IMR-90 (cell line): ENCODE data around the gene SETD2. TPM values are rescaled to one million over a fixed set of nuclear protein-coding genes. Genes with fewer than 3 reads are reported as not detected.

Source experiments
- ATAC-seq: fragments of 200-7000 bp; cut with Tn5 transposase; 2 replicates; pipeline ENCODE4 v1.9.1; 2020; ENCODE audit warnings: low read depth, mild to moderate bottlenecking, moderate library complexity
- BruUV-seq: library from RNA; stranded (reverse); fragments of 400-500 nt; replicated peaks from 2 replicates; lab custom pipeline; 2021; lab: Mats Ljungman, UMichigan
- CTCF ChIA-PET: fragments of 300-600 bp; formaldehyde crosslinking; extraction: SDS; loops from one replicate; lab custom pipeline; 2021; ENCODE audit warnings: antibody characterized with exemption; lab: Yijun Ruan, JAX
- POLR2A ChIA-PET: fragments of 300-600 bp; sonication (Branson Sonifier 250); formaldehyde crosslinking; loops from one replicate; lab custom pipeline; 2022; ENCODE audit warnings: antibody characterized with exemption; ENCODE audit not compliant: unreplicated experiment; lab: Charles Lee
- DNase-seq: peaks from one replicate; pipeline ENCODE4 v3.0.0; 2013
- H2AFZ ChIP-seq: replicated peaks from 2 replicates; pipeline ENCODE3; 2013; ENCODE audit warnings: low read length, mild to moderate bottlenecking; ENCODE audit not compliant: poor library complexity
- H2AK5ac ChIP-seq: 2 replicates; pipeline ENCODE4 v1.6.1; 2013; ENCODE audit warnings: low read depth, low read length, inconsistent platforms
- H2AK9ac ChIP-seq: replicated peaks from 2 replicates; pipeline ENCODE3; 2013; ENCODE audit warnings: mild to moderate bottlenecking, low read depth, low read length, moderate library complexity; ENCODE audit not compliant: poor library complexity
- H2BK120ac ChIP-seq: 2 replicates; pipeline ENCODE4 v1.6.1; 2013; ENCODE audit warnings: low read depth, low read length, inconsistent platforms
- H2BK15ac ChIP-seq: 3 replicates; pipeline ENCODE4 v1.6.1; 2013; ENCODE audit warnings: low read depth, low read length, inconsistent platforms
- H2BK20ac ChIP-seq: 2 replicates; pipeline ENCODE4 v1.6.1; 2013; ENCODE audit warnings: low read depth, mild to moderate bottlenecking, inconsistent platforms, low read length, moderate library complexity
- H2BK5ac ChIP-seq: 2 replicates; pipeline ENCODE4 v1.6.1; 2013; ENCODE audit warnings: mild to moderate bottlenecking, low read depth, low read length, inconsistent platforms; ENCODE audit not compliant: poor library complexity, severe bottlenecking
- H3K14ac ChIP-seq: replicated peaks from 2 replicates; pipeline ENCODE4 v1.6.1; 2013; ENCODE audit warnings: low read depth, low read length, inconsistent platforms
- H3K18ac ChIP-seq: 2 replicates; pipeline ENCODE4 v1.6.1; 2013; ENCODE audit warnings: low read depth, low read length, control low read depth
- H3K23ac ChIP-seq: 2 replicates; pipeline ENCODE4 v1.6.1; 2013; ENCODE audit warnings: low read depth, low read length, inconsistent platforms
- H3K27ac ChIP-seq: 2 replicates; pipeline ENCODE4 v1.5.1; 2013; ENCODE audit warnings: mild to moderate bottlenecking, control low read depth, low read length; ENCODE audit not compliant: insufficient read depth
- H3K27me3 ChIP-seq: 2 replicates; pipeline ENCODE4 v1.6.1; 2013; ENCODE audit warnings: low read length; ENCODE audit not compliant: control insufficient read depth, insufficient read depth
- H3K36me3 ChIP-seq: 2 replicates; pipeline ENCODE4 v1.6.1; 2013; ENCODE audit warnings: low read length, mixed read lengths; ENCODE audit not compliant: control insufficient read depth, insufficient read depth
- H3K4ac ChIP-seq: 2 replicates; pipeline ENCODE4 v1.6.1; 2013; ENCODE audit warnings: low read depth, low read length, inconsistent platforms
- H3K4me1 ChIP-seq: 2 replicates; pipeline ENCODE4 v1.6.1; 2013; ENCODE audit warnings: low read length, mixed read lengths; ENCODE audit not compliant: control insufficient read depth, insufficient read depth
- H3K4me2 ChIP-seq: 2 replicates; pipeline ENCODE4 v1.6.1; 2013; ENCODE audit warnings: low read depth, mild to moderate bottlenecking, control low read depth, low read length, moderate library complexity
- H3K4me3 ChIP-seq: 2 replicates; pipeline ENCODE4 v1.5.1; 2013; ENCODE audit warnings: low read depth, mild to moderate bottlenecking, control low read depth, low read length, moderate library complexity; ENCODE audit not compliant: insufficient read depth
- H3K56ac ChIP-seq: 2 replicates; pipeline ENCODE4 v1.6.1; 2013; ENCODE audit warnings: low read length, inconsistent platforms; ENCODE audit not compliant: insufficient read depth; ENCODE audit errors: extremely low read depth
- H3K79me1 ChIP-seq, 2 experiments: 2 replicates each; pipeline ENCODE4 v1.6.1; 2013; ENCODE audit warnings: low read length in 2 of 2, inconsistent platforms in 1 of 2, low read depth in 1 of 2
- H3K9ac ChIP-seq: 2 replicates; pipeline ENCODE4 v1.6.1; 2013; ENCODE audit warnings: low read depth, low read length, control low read depth
- H3K9me1 ChIP-seq: 2 replicates; pipeline ENCODE4 v1.6.1; 2013; ENCODE audit warnings: low read length, inconsistent platforms; ENCODE audit not compliant: insufficient read depth
- H3K9me3 ChIP-seq: 2 replicates; pipeline ENCODE4 v1.6.1; 2013; ENCODE audit warnings: low read length; ENCODE audit not compliant: control insufficient read depth, insufficient read depth
- H4K20me1 ChIP-seq: 2 replicates; pipeline ENCODE4 v1.6.1; 2013; ENCODE audit warnings: low read length, inconsistent platforms; ENCODE audit not compliant: insufficient read depth
- H4K5ac ChIP-seq: 2 replicates; pipeline ENCODE4 v1.6.1; 2013; ENCODE audit warnings: mild to moderate bottlenecking, low read depth, low read length, control low read depth
- H4K8ac ChIP-seq, 2 experiments: 2 replicates each; pipeline ENCODE4 v1.6.1; 2013; ENCODE audit warnings: low read depth in 2 of 2, low read length in 2 of 2, control low read depth in 1 of 2, inconsistent platforms in 1 of 2
- H4K91ac ChIP-seq: 2 replicates; pipeline ENCODE4 v1.6.1; 2013; ENCODE audit warnings: low read depth, low read length, inconsistent platforms; ENCODE audit not compliant: insufficient read depth
- CEBPB ChIP-seq: IDR thresholded peaks from 2 replicates; pipeline ENCODE4 v1.6.1; 2012; ENCODE audit warnings: low read depth, low read length, improper control_type of control experiment
- CHD1 ChIP-seq: IDR thresholded peaks from 2 replicates; pipeline ENCODE4 v1.6.1; 2012; ENCODE audit warnings: low read depth, low read length, improper control_type of control experiment
- CTCF ChIP-seq: conservative IDR thresholded peaks from 2 replicates; pipeline ENCODE4 v1.5.1; 2012; ENCODE audit warnings: mild to moderate bottlenecking, low read depth, low read length, improper control_type of control experiment
- FOS ChIP-seq: fragments of 150-350 bp; IDR thresholded peaks from 2 replicates; pipeline ENCODE4 v1.6.1; 2016; ENCODE audit warnings: low read depth, low read length
- MAFK ChIP-seq: IDR thresholded peaks from 2 replicates; pipeline ENCODE4 v1.6.1; 2012; ENCODE audit warnings: low read depth, low read length, improper control_type of control experiment
- MAZ ChIP-seq: IDR thresholded peaks from 2 replicates; pipeline ENCODE4 v1.6.1; 2012; ENCODE audit warnings: low read depth, mild to moderate bottlenecking, low read length, improper control_type of control experiment, moderate library complexity, borderline replicate concordance
- MXI1 ChIP-seq: IDR thresholded peaks from 2 replicates; pipeline ENCODE4 v1.6.1; 2012; ENCODE audit warnings: low read depth, mild to moderate bottlenecking, low read length, moderate library complexity, borderline replicate concordance
- NFE2L2 ChIP-seq: fragments of 150-350 bp; IDR thresholded peaks from 2 replicates; pipeline ENCODE4 v1.6.1; 2016; ENCODE audit warnings: low read depth, mild to moderate bottlenecking, low read length
- POLR2A ChIP-seq: IDR thresholded peaks from 2 replicates; pipeline ENCODE4 v1.6.1; 2012; ENCODE audit warnings: mild to moderate bottlenecking, low read depth, low read length
- RAD21 ChIP-seq: IDR thresholded peaks from 2 replicates; pipeline ENCODE4 v1.6.1; 2012; ENCODE audit warnings: low read length, improper control_type of control experiment
- RCOR1 ChIP-seq: IDR thresholded peaks from 2 replicates; pipeline ENCODE4 v1.6.1; 2012; ENCODE audit warnings: mild to moderate bottlenecking, low read length, improper control_type of control experiment; ENCODE audit not compliant: insufficient replicate concordance
- RFX5 ChIP-seq: IDR thresholded peaks from 2 replicates; pipeline ENCODE4 v1.8.0; 2012; ENCODE audit warnings: low read depth, mild to moderate bottlenecking, low read length, moderate library complexity
- SMC3 ChIP-seq: fragments of 150-350 bp; IDR thresholded peaks from 2 replicates; pipeline ENCODE4 v1.6.1; 2016; ENCODE audit warnings: low read depth, mild to moderate bottlenecking, antibody characterized with exemption, low read length, moderate library complexity
- WGBS, 2 experiments: methylation state at CpG; one replicate each; pipeline versions ENCODE4 v1.1.5 to v1.1.7; 2013; ENCODE audit warnings: missing lambda C conversion rate in 2 of 2; ENCODE audit not compliant: insufficient read length in 1 of 2; ENCODE audit errors: extremely low coverage in 2 of 2; 5-methylcytosine and 5-hydroxymethylcytosine counted together
- dilution Hi-C: fragments of 300-500 bp; cut with HindIII; formaldehyde crosslinking; loops from one replicate; pipeline ENCODE4 v1.14.3; 2018; ENCODE audit warnings: low sequenced_read_pairs; ENCODE audit not compliant: unreplicated experiment
- in situ Hi-C: fragments of 300-500 bp; cut with MboI; formaldehyde crosslinking; loops from 3 replicates; pipeline ENCODE4 v1.14.3; 2019; ENCODE audit warnings: low sequenced_read_pairs, inconsistent platforms, mixed read lengths
- intact Hi-C: fragments of 100-400 bp; cut with micrococcal nuclease; formaldehyde crosslinking; loops from 2 replicates; pipeline ENCODE4 v1.10.0; 2022
- polyA plus RNA-seq, 3 experiments: library from polyadenylated mRNA; depleted of rRNA; stranded (reverse); fragments of >200 nt; gene quantifications; 2 replicates each; pipeline ENCODE4 v1.2.3, GENCODE V29; 2012; ENCODE audit warnings: low replicate concordance in 1 of 3
- total RNA-seq: library from RNA; depleted of rRNA; stranded (reverse); fragments of >200 nt; gene quantifications from 2 replicates; pipeline ENCODE4 v1.2.3, GENCODE V29; 2012
- TF ChIP-seq, protein P1 (sequence below): fragments of 150-350 bp; IDR thresholded peaks from 2 replicates; pipeline ENCODE4 v1.6.1; 2016; ENCODE audit warnings: low read depth, mild to moderate bottlenecking, low read length, moderate library complexity, borderline replicate concordance

The SETD2 gene
- total and polyA plus RNA-seq, 2 of the 4 experiments (the other 2 are of a cell fraction) = 18.3 to 20.1 TPM

- DNase-seq (peak; percentile 19), ATAC-seq (no peak)
- Histone ChIP-seq H4K91ac (no peak overlapping the region), H3K4me1 (peaks cover 3% of the 10 kb centered on the region; the same call in 1 of the 2 replicates), H3K4ac (no peak overlapping the region), H2AK9ac (no peak overlapping the region), H2BK120ac (no peak overlapping the region), H3K56ac (no peak overlapping the region), H2BK20ac (no peak overlapping the region), H3K4me2 (no peak overlapping the region), H3K9ac (no peak overlapping the region), H3K4me3 (no peak overlapping the region), H2AK5ac (no peak overlapping the region), H3K23ac (no peak overlapping the region), H3K14ac (no peak overlapping the region), H2BK15ac (no peak overlapping the region), H3K27ac (no peak overlapping the region), H3K9me1 (peaks cover 7% of the 10 kb centered on the region), H2AFZ (no peak overlapping the region), H3K18ac (no peak overlapping the region), H4K8ac (no peak overlapping the region), H3K36me3 (peaks cover 14% of the 10 kb centered on the region), H3K27me3 (no peaks in the 10 kb centered on the region), H4K5ac (no peak overlapping the region), H4K20me1 (0 out of 2 replicates have a peak, but pooled peaks cover 3% of the 10 kb centered on the region), H3K79me1 (peaks cover 35 to 48% of the 10 kb centered on the region in 2 experiments), H3K9me3 (no peaks in the 10 kb centered on the region), H2BK5ac (no peak overlapping the region)
- POLR2A ChIA-PET = no interaction called here
- TSS peak; percentile 21 for BruUV-seq
- CTCF ChIA-PET = no interaction called here
- 100% methylated on average over 2 of the region's 3 CpGs; no CpG with 5 or more reads in 1 of the 2 experiments for WGBS, 2 experiments
- in situ Hi-C loops (no loop called here), dilution Hi-C loops (no loop called here), intact Hi-C loops (no loop called here)
- no peak for TF ChIP-seq CHD1
- TF ChIP-seq MXI1 = no peak
- TF ChIP-seq POLR2A = no peak
- TF ChIP-seq MAFK = no peak
- TF ChIP-seq MAZ = no peak
- TF ChIP-seq CEBPB = no peak
- no peak for TF ChIP-seq RFX5
- TF ChIP-seq NFE2L2 = no peak
- no peak for TF ChIP-seq SMC3
- TF ChIP-seq, protein P1, sequence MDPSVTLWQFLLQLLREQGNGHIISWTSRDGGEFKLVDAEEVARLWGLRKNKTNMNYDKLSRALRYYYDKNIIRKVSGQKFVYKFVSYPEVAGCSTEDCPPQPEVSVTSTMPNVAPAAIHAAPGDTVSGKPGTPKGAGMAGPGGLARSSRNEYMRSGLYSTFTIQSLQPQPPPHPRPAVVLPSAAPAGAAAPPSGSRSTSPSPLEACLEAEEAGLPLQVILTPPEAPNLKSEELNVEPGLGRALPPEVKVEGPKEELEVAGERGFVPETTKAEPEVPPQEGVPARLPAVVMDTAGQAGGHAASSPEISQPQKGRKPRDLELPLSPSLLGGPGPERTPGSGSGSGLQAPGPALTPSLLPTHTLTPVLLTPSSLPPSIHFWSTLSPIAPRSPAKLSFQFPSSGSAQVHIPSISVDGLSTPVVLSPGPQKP = no peak
- TF ChIP-seq RAD21 = no peak
- TF ChIP-seq RCOR1 = no peak
- TF ChIP-seq FOS = no peak
- TF ChIP-seq CTCF = no peak
Observed at GRCh38 chr3:47121409-47121808, 42.5 kb downstream of the SETD2 start.
